Activated CD8-positive, alpha-beta memory T cell treated with anti-CD3 and anti-CD28 coated beads for 36 hours (primary cell): Measurements from ENCODE around the gene GPR89B. TPM values are rescaled to one million over a fixed set of nuclear protein-coding genes. Genes with fewer than 3 reads are reported as not detected.
"Not testable (repeated sequence)": the region's sequence is repeated elsewhere in the genome, so short reads cannot be mapped to it uniquely, and the experiment has no call there.

ENCODE experiments used
- CTCF ChIA-PET: fragments of 350-600 bp; sonication (Branson Sonifier 250); formaldehyde crosslinking; loops from one replicate; lab custom pipeline; 2021; ENCODE audit warnings: antibody characterized with exemption; lab: Charles Lee
- POLR2A ChIA-PET: fragments of 350-600 bp; sonication (Branson Sonifier 250); formaldehyde crosslinking; loops from one replicate; lab custom pipeline; 2021; ENCODE audit warnings: antibody characterized with exemption; lab: Charles Lee
- total RNA-seq, 2 experiments: library from RNA; stranded (reverse); gene quantifications; one replicate each; pipeline ENCODE4 v1.2.3, GENCODE V29; 2021

Gene GPR89B
- total RNA-seq, 2 experiments from 2014 or later: 19.5 to 20.5 TPM

GRCh38 chr1:148013177-148014144, 85.2 kb downstream of the GPR89B start:
- CTCF ChIA-PET, POLR2A ChIA-PET: not testable (repeated sequence)

GRCh38 chr1:148014289-148015200, 86.3 kb downstream of the GPR89B start:
- POLR2A ChIA-PET, CTCF ChIA-PET: not testable (repeated sequence)

- CTCF ChIA-PET, POLR2A ChIA-PET: not testable (repeated sequence)
Measured at GRCh38 chr1:148024918-148025317, 96.7 kb downstream of the GPR89B start.

- POLR2A ChIA-PET, CTCF ChIA-PET: not testable (repeated sequence)
Measured at GRCh38 chr1:148027004-148027403, 98.8 kb downstream of the GPR89B start.

GRCh38 chr1:148032247-148032646, 104.0 kb downstream of the GPR89B start:
- POLR2A ChIA-PET, CTCF ChIA-PET: not testable (repeated sequence)

GRCh38 chr1:148032690-148033089, 104.5 kb downstream of the GPR89B start:
- POLR2A ChIA-PET, CTCF ChIA-PET: not testable (repeated sequence)

GRCh38 chr1:148033147-148033546, 104.9 kb downstream of the GPR89B start:
- POLR2A ChIA-PET, CTCF ChIA-PET: not testable (repeated sequence)

- POLR2A ChIA-PET, CTCF ChIA-PET: not testable (repeated sequence)
Measured at GRCh38 chr1:148037850-148038461, 109.7 kb downstream of the GPR89B start.

GRCh38 chr1:148038462-148039333, 110.5 kb downstream of the GPR89B start:
- CTCF ChIA-PET, POLR2A ChIA-PET: not testable (repeated sequence)

Other genes with a start within 250 kb of the GPR89B start
- not detected for gene GJA5, start 167.8 kb upstream of the GPR89B start, total RNA-seq
- gene GJA8, start 25.6 kb upstream of the GPR89B start, total RNA-seq: not detected
- gene NBPF11, start 223.9 kb downstream of the GPR89B start, total RNA-seq: 1 to 10 TPM; 5.2 to 6.0 TPM